GM06990 (cell line): Measurements from ENCODE around the gene ACP1.
"Not testable (repeated sequence)": the region's sequence is repeated elsewhere in the genome, so short reads cannot be mapped to it uniquely, and the experiment has no call there.

Experiments used
- DNase-seq: peaks from one replicate; pipeline ENCODE4 v3.0.0-alpha.2; 2011; ENCODE audit not compliant: insufficient read length; ENCODE audit errors: extremely low read depth
- H3K27me3 ChIP-seq: replicated peaks from 2 replicates; pipeline ENCODE4 v1.6.0; 2011; ENCODE audit warnings: low read length; ENCODE audit not compliant: control insufficient read depth, insufficient read depth
- H3K36me3 ChIP-seq: 2 replicates; pipeline ENCODE4 v1.5.1; 2011; ENCODE audit warnings: low read length; ENCODE audit not compliant: control insufficient read depth, insufficient read depth
- H3K4me3 ChIP-seq: replicated peaks from 2 replicates; pipeline ENCODE4 v1.5.1; 2011; ENCODE audit warnings: low read depth, mild to moderate bottlenecking, control low read depth, low read length
- TF ChIP-seq, protein P1 (sequence below): IDR thresholded peaks from 2 replicates; pipeline ENCODE4 v1.5.1; 2011; ENCODE audit warnings: low read length, control low read depth, mild to moderate bottlenecking, inconsistent platforms; ENCODE audit not compliant: insufficient read depth, poor library complexity, severe bottlenecking

ACP1 gene

DNA sequence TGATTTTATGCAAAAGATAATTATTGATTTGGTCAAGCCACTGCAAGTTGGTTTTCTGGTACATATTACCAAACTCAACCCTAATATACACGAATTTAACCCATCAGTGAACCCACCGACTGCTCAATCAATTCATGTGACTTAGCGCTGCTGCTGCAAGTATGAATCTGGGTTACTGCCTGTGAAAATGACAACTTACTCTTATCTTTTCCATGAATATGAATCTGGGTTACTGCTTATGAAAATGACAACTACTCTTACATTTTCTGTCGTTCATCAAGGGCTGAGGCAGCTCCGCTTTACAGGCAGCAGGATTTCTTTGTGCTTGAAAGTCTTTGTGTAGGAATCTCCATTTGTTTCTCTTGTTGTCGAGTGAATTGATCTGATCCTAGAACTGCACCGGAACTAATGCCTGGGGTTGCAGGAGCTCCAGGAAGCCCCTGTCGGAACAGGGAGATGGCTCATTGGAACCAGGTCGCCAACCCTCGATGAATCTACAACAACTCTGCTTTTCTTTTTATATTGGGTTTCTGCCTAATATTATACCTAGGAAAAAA, 45.3 kb downstream of the ACP1 start:
- no peaks in the 10 kb centered on the region for H3K27me3 ChIP-seq

DNA sequence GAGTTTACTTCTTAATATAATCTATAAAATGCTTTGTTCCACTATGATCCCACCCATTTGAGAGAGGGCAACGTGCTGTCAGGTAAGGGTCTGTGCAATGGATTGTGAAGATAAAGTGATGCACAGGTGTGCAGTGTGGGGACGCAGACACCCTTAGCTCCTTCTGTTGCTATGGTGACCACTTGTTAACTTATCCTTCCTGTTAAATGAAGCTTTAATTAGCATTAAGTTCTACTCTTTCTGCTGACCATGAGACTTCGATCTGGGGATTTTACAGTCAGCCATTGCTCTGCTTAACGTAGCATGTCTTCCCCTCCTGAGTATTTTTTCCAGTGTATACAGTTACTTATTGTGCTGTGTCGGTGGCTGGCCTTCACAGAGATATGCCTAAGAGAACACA, 46.2 kb downstream of the ACP1 start:
- TF ChIP-seq, protein P1, sequence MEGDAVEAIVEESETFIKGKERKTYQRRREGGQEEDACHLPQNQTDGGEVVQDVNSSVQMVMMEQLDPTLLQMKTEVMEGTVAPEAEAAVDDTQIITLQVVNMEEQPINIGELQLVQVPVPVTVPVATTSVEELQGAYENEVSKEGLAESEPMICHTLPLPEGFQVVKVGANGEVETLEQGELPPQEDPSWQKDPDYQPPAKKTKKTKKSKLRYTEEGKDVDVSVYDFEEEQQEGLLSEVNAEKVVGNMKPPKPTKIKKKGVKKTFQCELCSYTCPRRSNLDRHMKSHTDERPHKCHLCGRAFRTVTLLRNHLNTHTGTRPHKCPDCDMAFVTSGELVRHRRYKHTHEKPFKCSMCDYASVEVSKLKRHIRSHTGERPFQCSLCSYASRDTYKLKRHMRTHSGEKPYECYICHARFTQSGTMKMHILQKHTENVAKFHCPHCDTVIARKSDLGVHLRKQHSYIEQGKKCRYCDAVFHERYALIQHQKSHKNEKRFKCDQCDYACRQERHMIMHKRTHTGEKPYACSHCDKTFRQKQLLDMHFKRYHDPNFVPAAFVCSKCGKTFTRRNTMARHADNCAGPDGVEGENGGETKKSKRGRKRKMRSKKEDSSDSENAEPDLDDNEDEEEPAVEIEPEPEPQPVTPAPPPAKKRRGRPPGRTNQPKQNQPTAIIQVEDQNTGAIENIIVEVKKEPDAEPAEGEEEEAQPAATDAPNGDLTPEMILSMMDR, result no peak
- Histone ChIP-seq H3K36me3 (no peaks in the 10 kb centered on the region), H3K27me3 (no peaks in the 10 kb centered on the region), H3K4me3 (no peak overlapping the region)
- DNase-seq, result no peak

More for the DNA sequence above, 45.3 kb downstream of the ACP1 start:
- Histone ChIP-seq H3K4me3 (no peak overlapping the region), H3K36me3 (no peaks in the 10 kb centered on the region)
- DNase-seq, result no peak
- TF ChIP-seq, protein P1, result no peak

DNA sequence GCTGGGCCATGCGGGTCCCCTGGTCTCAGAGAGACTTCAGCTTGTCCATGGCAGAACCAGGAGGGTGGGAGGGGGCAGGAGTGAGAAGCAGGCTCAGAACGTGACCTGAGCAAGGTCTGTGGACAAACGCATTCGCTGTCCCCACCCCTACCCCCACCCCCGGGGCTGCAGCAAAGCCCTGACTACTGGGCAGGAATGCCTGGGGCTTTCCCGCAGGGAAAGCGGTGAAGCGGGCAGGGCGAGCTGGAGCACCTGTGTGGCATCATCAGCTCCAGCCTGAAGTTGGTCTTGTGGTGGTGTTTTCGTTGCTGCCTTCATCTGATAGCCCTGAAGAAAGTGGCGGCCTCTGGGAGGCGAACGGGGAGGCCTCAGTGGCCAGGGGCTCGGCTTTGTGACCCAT, 49.2 kb downstream of the ACP1 start:
- Histone ChIP-seq H3K27me3 (no peaks in the 10 kb centered on the region), H3K4me3 (no peak overlapping the region), H3K36me3 (no peaks in the 10 kb centered on the region)
- no peak for DNase-seq
- TF ChIP-seq, protein P1, result no peak

DNA sequence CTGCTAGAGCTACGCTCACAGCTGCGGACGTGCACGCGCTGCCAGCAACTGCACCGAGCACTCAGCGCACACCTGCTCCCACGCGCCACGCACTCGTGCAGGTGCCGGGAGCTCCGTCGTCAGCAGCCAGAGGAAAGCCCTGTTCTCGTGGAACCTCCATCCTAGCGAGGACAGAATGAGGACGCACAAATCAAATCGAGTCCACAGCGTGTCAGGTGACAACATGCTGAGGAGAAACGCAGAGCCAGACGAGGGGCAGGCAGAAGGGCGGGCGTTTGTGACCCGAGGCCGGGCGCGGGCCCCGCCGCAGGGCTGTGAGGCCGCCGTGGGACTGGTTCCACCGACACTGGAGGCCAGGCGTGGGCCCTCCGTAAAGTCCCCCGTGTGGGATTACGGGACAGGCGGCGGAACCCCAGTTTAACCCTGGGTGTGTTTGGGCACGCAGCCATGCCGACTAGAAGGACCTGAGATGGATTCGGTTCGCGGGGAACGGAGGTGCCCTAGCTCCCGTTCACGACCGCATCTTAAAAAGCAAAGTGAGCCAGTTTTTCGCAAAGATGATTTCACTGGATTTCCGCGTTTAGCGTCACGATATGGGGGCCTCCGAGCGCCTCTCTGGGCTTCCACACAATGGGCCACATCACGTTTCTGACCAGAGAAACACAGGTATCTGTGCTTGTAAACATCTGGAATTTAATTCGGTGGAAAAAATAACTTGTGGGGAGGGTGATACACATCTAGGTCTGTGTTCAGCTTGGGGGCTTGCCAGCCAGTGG, 50.0 kb downstream of the ACP1 start:
- H3K4me3 ChIP-seq, result no peak overlapping the region
- H3K27me3 ChIP-seq, result no peaks in the 10 kb centered on the region
- TF ChIP-seq, protein P1, result no peak
- DNase-seq, result no peak
- H3K36me3 ChIP-seq, result no peaks in the 10 kb centered on the region

DNA sequence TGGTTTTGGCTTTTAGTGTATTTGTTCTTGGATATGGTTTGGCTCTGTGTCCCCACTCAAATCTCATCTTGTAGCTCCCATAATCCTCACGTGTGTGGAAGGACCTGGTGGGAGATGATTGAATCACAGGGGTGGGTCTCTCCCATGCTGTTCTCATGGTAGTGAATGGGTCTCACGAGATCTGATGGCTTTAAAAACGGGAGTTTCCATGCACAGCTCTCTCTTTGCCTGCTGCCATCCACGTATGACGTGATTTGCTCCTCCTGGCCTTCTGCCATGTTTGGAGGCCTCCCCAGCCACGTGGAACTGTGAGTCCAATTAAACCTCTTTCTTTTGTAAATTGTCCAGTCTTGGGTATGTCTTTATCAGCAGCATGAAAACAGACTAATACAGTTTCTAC, 51.2 kb downstream of the ACP1 start:
- H3K27me3 ChIP-seq, DNase-seq: not testable (repeated sequence)

DNA sequence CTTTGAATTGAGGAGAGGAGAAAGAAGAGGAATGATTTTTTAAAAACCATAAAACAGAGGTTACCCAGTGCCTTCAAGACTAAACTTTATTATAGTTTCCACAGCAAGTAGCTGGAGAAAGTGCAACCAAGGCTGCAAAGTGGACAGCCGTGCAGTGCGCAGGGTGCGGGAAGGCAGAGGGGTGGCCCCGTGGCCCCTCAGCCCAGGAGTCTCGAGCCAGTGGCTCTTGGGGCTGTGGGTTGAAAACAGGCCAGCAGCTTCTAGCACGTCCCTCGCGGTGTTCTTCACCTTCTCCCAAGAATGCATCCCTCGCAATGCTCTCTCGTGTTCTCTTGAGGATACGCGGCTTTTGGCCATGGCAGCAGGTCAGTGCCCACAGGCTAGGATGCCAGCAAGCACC, 51.6 kb downstream of the ACP1 start:
- DNase-seq, result no peak
- TF ChIP-seq, protein P1, result no peak
- Histone ChIP-seq H3K4me3 (no peak overlapping the region), H3K27me3 (no peaks in the 10 kb centered on the region), H3K36me3 (no peaks in the 10 kb centered on the region)

More for the DNA sequence above, 51.2 kb downstream of the ACP1 start:
- not testable (repeated sequence) for H3K36me3 ChIP-seq, H3K4me3 ChIP-seq
